K562 (cell line): Measurements from ENCODE around the gene ASCC2. TPM values are rescaled to one million over a fixed set of nuclear protein-coding genes. Genes with fewer than 3 reads are reported as not detected.
A peak's percentile ranks its signal among the peaks of the same experiment; 100 is the strongest.

Experiments used
- ATAC-seq: fragments of 200-7000 bp; cut with Tn5 transposase; 3 replicates; pipeline ENCODE4 v1.9.1; 2020; ENCODE audit warnings: moderate library complexity
- Bru-seq: library from RNA; stranded (reverse); fragments of 400-500 nt; gene quantifications from one replicate; lab custom pipeline; 2021; lab: Mats Ljungman, UMichigan
- BruChase-seq, 2 experiments: library from RNA; stranded (reverse); fragments of 400-500 nt; gene quantifications; one replicate each; lab custom pipeline; 2021; lab: Mats Ljungman, UMichigan
- BruUV-seq: library from RNA; stranded (reverse); fragments of 400-500 nt; replicated peaks from 2 replicates; lab custom pipeline; 2021; lab: Mats Ljungman, UMichigan
- CTCF ChIA-PET: fragments of 300-600 bp; formaldehyde crosslinking; extraction: SDS; loops from one replicate; lab custom pipeline; 2021; ENCODE audit warnings: low intra/inter-chr PET ratio; lab: Yijun Ruan, JAX
- POLR2A ChIA-PET: fragments of 300-600, 350-650 bp; sonication (Branson Sonifier 250); formaldehyde crosslinking; extraction: SDS; loops from one replicate; lab custom pipeline; 2021; ENCODE audit warnings: antibody characterized with exemption, inconsistent platforms; lab: Yijun Ruan, JAX
- DNase-seq, 4 experiments: peaks; one replicate each; pipeline versions ENCODE4 v3.0.0 to v3.0.0-alpha.2; 2011 to 2018; ENCODE audit warnings: low spot score in 3 of 4, mixed read lengths in 3 of 4; ENCODE audit errors: extremely low read depth in 1 of 4
- FAIRE-seq: peaks from 2 replicates; lab custom pipeline; 2011; peaks lifted over from hg19 to GRCh38; lab: Jason Lieb, UNC
- H2AFZ ChIP-seq: 2 replicates; pipeline ENCODE4 v1.6.0; 2011; ENCODE audit warnings: low read depth, low read length, control low read depth, inconsistent platforms
- H3K27ac ChIP-seq: fragments of 200-600 bp; 3 replicates; pipeline ENCODE4 v1.8.0; 2011; ENCODE audit warnings: low read depth, mild to moderate bottlenecking, control low read depth, inconsistent platforms, low read length, moderate library complexity, mixed read lengths; ENCODE audit errors: extremely low read depth
- H3K27me3 ChIP-seq, 2 experiments: fragments of 300-600 bp in 1 of 2; 2 replicates in 1 of 2; 3 replicates in 1 of 2; pipeline versions ENCODE4 v1.6.0 to v1.8.0; 2011; ENCODE audit warnings: inconsistent platforms in 2 of 2, low read length in 2 of 2, mild to moderate bottlenecking in 1 of 2, mixed read lengths in 1 of 2, moderate library complexity in 1 of 2; ENCODE audit not compliant: control insufficient read depth in 2 of 2, insufficient read depth in 2 of 2
- H3K36me3 ChIP-seq: fragments of 300-600 bp; 3 replicates; pipeline ENCODE4 v1.8.0; 2011; ENCODE audit warnings: mild to moderate bottlenecking, low read length, inconsistent platforms; ENCODE audit not compliant: control insufficient read depth, insufficient read depth
- H3K4me1 ChIP-seq, 2 experiments: fragments of 200-600 bp in 1 of 2; replicated peaks in 1 of 2; 2 replicates in 1 of 2; 3 replicates in 1 of 2; pipeline versions ENCODE4 v1.5.1 to v1.8.0; 2011; ENCODE audit warnings: inconsistent platforms in 2 of 2, low read length in 2 of 2, mild to moderate bottlenecking in 1 of 2, mixed read lengths in 1 of 2, moderate library complexity in 1 of 2; ENCODE audit not compliant: control insufficient read depth in 2 of 2, insufficient read depth in 2 of 2
- H3K4me2 ChIP-seq: 2 replicates; pipeline ENCODE4 v1.6.1; 2011; ENCODE audit warnings: low read length, control low read depth, inconsistent platforms, mixed read lengths; ENCODE audit not compliant: insufficient read depth
- H3K4me3 ChIP-seq: fragments of 200-600 bp; sonication (generic), shearing (Covaris generic); 2 replicates; pipeline ENCODE4 v1.5.1; 2016; ENCODE audit warnings: control low read depth, inconsistent platforms
- H3K79me2 ChIP-seq: fragments of 200-600 bp; 3 replicates; pipeline ENCODE4 v1.8.0; 2011; ENCODE audit warnings: low read length, inconsistent platforms; ENCODE audit not compliant: control insufficient read depth, insufficient read depth
- H3K9ac ChIP-seq, 2 experiments: 2 replicates each; pipeline versions ENCODE4 v1.6.0 to v1.6.1; 2011; ENCODE audit warnings: low read depth in 2 of 2, low read length in 2 of 2, control low read depth in 1 of 2, inconsistent platforms in 1 of 2, mild to moderate bottlenecking in 1 of 2, mixed read lengths in 1 of 2; ENCODE audit not compliant: insufficient read depth in 1 of 2
- H3K9me1 ChIP-seq: one replicate; pipeline ENCODE4 v1.6.0; 2011; ENCODE audit warnings: inconsistent platforms, mild to moderate bottlenecking, low read length, moderate library complexity; ENCODE audit not compliant: control insufficient read depth, insufficient read depth
- H3K9me3 ChIP-seq: replicated peaks from 2 replicates; pipeline ENCODE4 v1.5.1; 2011; ENCODE audit warnings: low read depth, low read length, inconsistent platforms; ENCODE audit not compliant: control insufficient read depth, insufficient read depth
- H4K20me1 ChIP-seq: replicated peaks from 2 replicates; pipeline ENCODE4 v1.6.1; 2011; ENCODE audit warnings: low read length, inconsistent platforms, mixed read lengths; ENCODE audit not compliant: control insufficient read depth, insufficient read depth
- GABPB1 ChIP-seq: sonication (generic); formaldehyde crosslinking; IDR thresholded peaks from 2 replicates; pipeline ENCODE4 v1.8.0; 2022; ENCODE audit warnings: mild to moderate bottlenecking, missing genetic modification reagents
- NCOA6 ChIP-seq: fragments of 450-650 bp; IDR thresholded peaks from 2 replicates; pipeline ENCODE4 v1.6.1; 2017; ENCODE audit warnings: mild to moderate bottlenecking
- NR1H2 ChIP-seq: sonication (generic); formaldehyde crosslinking; IDR thresholded peaks from 2 replicates; pipeline ENCODE4 v1.4.0; 2020; ENCODE audit warnings: mild to moderate bottlenecking, missing genetic modification reagents
- SIRT6 ChIP-seq: IDR thresholded peaks from one replicate; pipeline ENCODE4 v1.6.1; 2012; ENCODE audit warnings: low read depth, mild to moderate bottlenecking, control low read depth, inconsistent platforms, low read length, moderate library complexity
- ZFX ChIP-seq: sonication (generic); formaldehyde crosslinking; IDR thresholded peaks from 2 replicates; pipeline ENCODE4 v1.8.0; 2022; ENCODE audit warnings: mild to moderate bottlenecking, missing genetic modification reagents, moderate library complexity
- ZNF41 ChIP-seq: fragments of 250-450 bp; sonication (Bioruptor Pico); conservative IDR thresholded peaks from 2 replicates; pipeline ENCODE4 v1.4.0; 2020; ENCODE audit warnings: mild to moderate bottlenecking
- WGBS: fragments of 100-300 bp; shearing (Covaris generic); methylation state at CpG from one replicate; pipeline ENCODE4 v1.1.6; 2016; ENCODE audit warnings: low coverage, mixed read lengths; ENCODE audit not compliant: insufficient coverage; ENCODE audit errors: missing lambda C conversion rate; 5-methylcytosine and 5-hydroxymethylcytosine counted together
- in situ Hi-C: fragments of 300-500 bp; cut with MboI; formaldehyde crosslinking; loops from 4 replicates; pipeline ENCODE4 v1.15.0; 2018; ENCODE audit warnings: inconsistent platforms, mixed read lengths
- intact Hi-C: fragments of 100-400 bp; cut with micrococcal nuclease; formaldehyde crosslinking; loops from 2 replicates; pipeline ENCODE4 v1.14.2; 2022
- long read RNA-seq, 3 experiments: library from polyadenylated mRNA in 2 of 3; library from RNA in 1 of 3; unstranded in 2 of 3; stranded (forward) in 1 of 3; transcript quantifications; one replicate each; pipeline ENCODE4 v2.0.0, GENCODE V29; 2019 to 2022
- polyA minus RNA-seq, 3 experiments: library from RNA; depleted of rRNA, polyadenylated mRNA; stranded (reverse); fragments of >200 nt; gene quantifications; 2 replicates each; pipeline ENCODE4 v1.2.3, GENCODE V29; 2011
- polyA plus RNA-seq, 8 experiments: library from polyadenylated mRNA; depleted of rRNA in 4 of 8; stranded (reverse) in 5 of 8; unstranded in 3 of 8; fragments of >200 nt; fragmentation: Nextera tagmentation in 2 of 8; fragmentation: Illumina TruSeq in 1 of 8; extraction: Ambion mirVana in 2 of 8; extraction: Trizol in 1 of 8; gene quantifications; 2 replicates each; pipeline versions ENCODE4 v1.2.1 to v1.2.3, GENCODE V29; 2011 to 2014; ENCODE audit warnings: inconsistent platforms in 1 of 8, missing spikeins in 1 of 8
- total RNA-seq, 7 experiments: library from RNA; depleted of rRNA in 6 of 7; stranded (reverse); fragments of >200 nt in 6 of 7; fragmentation: Illumina TruSeq in 2 of 7; extraction: Trizol in 2 of 7; gene quantifications; 2 replicates each; pipeline versions ENCODE4 v1.2.1 to v1.2.3, GENCODE V29; 2011 to 2021; ENCODE audit warnings: low replicate concordance in 1 of 7
- TF ChIP-seq, protein P1 (sequence below): fragments of 450-650 bp; IDR thresholded peaks from 2 replicates; pipeline ENCODE4 v1.6.1; 2016; ENCODE audit warnings: borderline replicate concordance
- TF ChIP-seq, protein P2 (sequence below): conservative IDR thresholded peaks from 2 replicates; pipeline ENCODE4 v1.6.1; 2011; ENCODE audit warnings: low read depth, mild to moderate bottlenecking, low read length; ENCODE audit not compliant: control insufficient read depth

Gene ASCC2, protein sequence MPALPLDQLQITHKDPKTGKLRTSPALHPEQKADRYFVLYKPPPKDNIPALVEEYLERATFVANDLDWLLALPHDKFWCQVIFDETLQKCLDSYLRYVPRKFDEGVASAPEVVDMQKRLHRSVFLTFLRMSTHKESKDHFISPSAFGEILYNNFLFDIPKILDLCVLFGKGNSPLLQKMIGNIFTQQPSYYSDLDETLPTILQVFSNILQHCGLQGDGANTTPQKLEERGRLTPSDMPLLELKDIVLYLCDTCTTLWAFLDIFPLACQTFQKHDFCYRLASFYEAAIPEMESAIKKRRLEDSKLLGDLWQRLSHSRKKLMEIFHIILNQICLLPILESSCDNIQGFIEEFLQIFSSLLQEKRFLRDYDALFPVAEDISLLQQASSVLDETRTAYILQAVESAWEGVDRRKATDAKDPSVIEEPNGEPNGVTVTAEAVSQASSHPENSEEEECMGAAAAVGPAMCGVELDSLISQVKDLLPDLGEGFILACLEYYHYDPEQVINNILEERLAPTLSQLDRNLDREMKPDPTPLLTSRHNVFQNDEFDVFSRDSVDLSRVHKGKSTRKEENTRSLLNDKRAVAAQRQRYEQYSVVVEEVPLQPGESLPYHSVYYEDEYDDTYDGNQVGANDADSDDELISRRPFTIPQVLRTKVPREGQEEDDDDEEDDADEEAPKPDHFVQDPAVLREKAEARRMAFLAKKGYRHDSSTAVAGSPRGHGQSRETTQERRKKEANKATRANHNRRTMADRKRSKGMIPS
- 87.8 and 154 TPM in 2 replicates for total RNA-seq (2011; cell fraction: chromatin; rRNA removed; ENCODE audit: low replicate concordance)
- 77.8 and 91.1 TPM in 2 replicates for total RNA-seq (2011; cell fraction: nucleolus; rRNA removed)
- 95.8 and 138 TPM in 2 replicates for total RNA-seq (2011; cell fraction: nucleoplasm; rRNA removed)
- 22.9 and 33.0 TPM in 2 replicates for total RNA-seq (2014; rRNA removed)
- total RNA-seq (2014; rRNA removed; fragmentation: Illumina TruSeq; extraction: Trizol): 20.2 and 20.4 TPM in 2 replicates
- total RNA-seq (2015; rRNA removed; fragmentation: Illumina TruSeq; extraction: Trizol): 26.6 and 27.3 TPM in 2 replicates
- 42.5 and 45.1 TPM in 2 replicates for total RNA-seq (2021)
- polyA plus RNA-seq (2011; rRNA removed): 26.8 and 34.4 TPM in 2 replicates
- polyA plus RNA-seq (2011; cell fraction: cytosol; rRNA removed): 26.4 and 36.5 TPM in 2 replicates
- polyA plus RNA-seq (2011; cell fraction: nucleus; rRNA removed): 47.8 and 75.5 TPM in 2 replicates
- polyA plus RNA-seq (2012): 35.6 and 43.4 TPM in 2 replicates
- polyA plus RNA-seq (2014; fragmentation: Illumina TruSeq; extraction: Trizol): 46.7 and 47.4 TPM in 2 replicates
- 1 to 10 TPM; 4.0 TPM for polyA plus RNA-seq (2014; fragmentation: Nextera tagmentation; extraction: Ambion mirVana)
- 33.8 and 36.2 TPM in 2 replicates for polyA plus RNA-seq (2014; rRNA removed)
- 29.8 and 30.7 TPM in 2 replicates for polyA minus RNA-seq (2011; rRNA and poly(A)+ RNA removed)
- 24.3 and 25.7 TPM in 2 replicates for polyA minus RNA-seq (2011; cell fraction: cytosol; rRNA and poly(A)+ RNA removed)
- polyA minus RNA-seq (2011; cell fraction: nucleus; rRNA and poly(A)+ RNA removed): 22.9 and 27.5 TPM in 2 replicates
- percentile 63 among the genes with signal in this experiment for Bru-seq, nascent RNA
- BruChase-seq, experiment 1, labeled RNA remaining after a 2-hour chase: percentile 65 among the genes with signal in this experiment
- percentile 66 among the genes with signal in this experiment for BruChase-seq, experiment 2, labeled RNA remaining after a 6-hour chase
- long read RNA-seq, experiment 1, transcript ASCC2-202 (21 exons, 2,823 nt): minor isoform, 25 of 267 reads
- long read RNA-seq, experiment 1, transcript ASCC2-201 (20 exons, 2,793 nt): major isoform, 37 of 267 reads
- long read RNA-seq, experiment 1, partial matches to known transcripts: 145 of 267 reads
- long read RNA-seq, experiment 1, other reads (novel, unspliced or antisense): 59 of 267 reads
- long read RNA-seq, experiment 2, transcript ASCC2-201 (20 exons, 2,793 nt): major isoform, 8 of 35 reads
- long read RNA-seq, experiment 2, partial matches to known transcripts: 11 of 35 reads
- long read RNA-seq, experiment 2, other reads (novel, unspliced or antisense): 12 of 35 reads
- long read RNA-seq, experiment 3, partial matches to known transcripts: 8 of 19 reads
- long read RNA-seq, experiment 3, other reads (novel, unspliced or antisense): 5 of 19 reads

DNA sequence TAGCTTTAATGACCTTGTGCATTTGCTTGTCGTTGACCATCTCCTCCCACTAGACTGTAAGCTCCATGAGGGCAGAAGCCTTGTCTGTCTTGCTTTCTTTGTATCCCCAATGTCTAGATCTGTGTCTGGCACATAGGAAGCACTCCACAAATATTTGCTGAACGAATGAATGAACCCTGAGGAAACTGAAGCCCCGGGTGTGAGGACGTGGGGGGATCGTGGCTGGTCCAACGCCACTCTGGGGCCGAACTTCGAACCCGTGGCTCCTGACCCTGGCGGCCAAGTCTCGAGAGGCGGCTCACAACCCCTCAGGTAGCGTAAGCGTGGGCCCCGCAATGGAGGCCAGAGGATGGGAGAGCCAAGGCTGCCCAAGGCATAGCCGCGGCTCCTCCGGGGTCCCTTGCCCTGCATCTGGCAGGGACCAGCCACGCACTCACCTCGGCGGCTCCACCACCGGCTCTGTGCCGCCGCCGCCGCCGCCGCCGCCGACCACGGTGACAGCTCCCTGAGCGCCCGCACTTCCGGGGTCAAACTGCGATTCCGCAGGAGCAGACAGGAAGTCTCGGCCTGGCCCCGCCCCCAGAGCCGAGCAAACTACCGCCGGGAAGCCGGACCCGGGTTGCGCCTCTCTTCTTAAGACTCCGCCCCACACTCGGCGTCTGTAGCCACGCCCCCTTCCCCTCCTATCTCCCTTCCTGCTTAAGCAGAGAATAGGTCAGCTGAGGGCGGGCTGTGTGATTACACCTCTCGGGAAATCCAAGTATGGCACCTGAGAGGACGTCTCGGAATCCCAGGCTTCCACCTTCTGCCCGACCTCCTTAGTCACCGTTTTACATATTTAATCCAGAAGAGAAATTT, at the start of gene ASCC2:
Gene ASCC2 (minus strand): TSS at position 534 of the 858 bp plus-strand sequence. CDS start 5,949 bp downstream, outside the sequence.
- peak within 1 kb of the TSS; percentile 84 for H3K27ac ChIP-seq
- no peaks in the 10 kb centered on the region; the same call in 1 of the 2 replicates for H3K9me3 ChIP-seq
- in situ Hi-C loops: no loop called here
- peaks cover 17% of the 10 kb centered on the region for H3K79me2 ChIP-seq
- intact Hi-C loops: loop anchor here (1.0 kb wide), 1 partner anchor 17 kb away; no protein-coding TSS in a partner anchor
- peak within 1 kb of the TSS; percentile 93 for H3K4me3 ChIP-seq
- FAIRE-seq (peak; percentile 94), ATAC-seq (peak; percentile 98), DNase-seq (peak; percentile 94 to 97 (median 96))
- peaks cover 10 to 18% of the 10 kb centered on the region in 2 experiments; a peak in 4 of 5 replicates for H3K4me1 ChIP-seq
- H3K36me3 ChIP-seq: peaks cover 18% of the 10 kb centered on the region
- 1% methylated on average over 22 of the region's 54 CpGs for WGBS
- CTCF ChIA-PET: no interaction called here
- POLR2A ChIA-PET: interaction anchor here (0.6 to 1.3 kb wide), 9 partner anchors 8 to 994 kb away, joined by 3 to 5 read pairs (median 3); no protein-coding TSS in a partner anchor
- peak within 1 kb of the TSS; percentile 95 for H2AFZ ChIP-seq
- H3K9ac ChIP-seq: peak within 1 kb of the TSS; percentile 80 to 89
- BruUV-seq: TSS peak; percentile 63
- no peaks in the 10 kb centered on the region for H4K20me1 ChIP-seq
- peak within 1 kb of the TSS; percentile 95 for H3K4me2 ChIP-seq
- H3K9me1 ChIP-seq: no peaks in the 10 kb centered on the region
- no peaks in the 10 kb centered on the region for H3K27me3 ChIP-seq
- TF ChIP-seq, protein P1, sequence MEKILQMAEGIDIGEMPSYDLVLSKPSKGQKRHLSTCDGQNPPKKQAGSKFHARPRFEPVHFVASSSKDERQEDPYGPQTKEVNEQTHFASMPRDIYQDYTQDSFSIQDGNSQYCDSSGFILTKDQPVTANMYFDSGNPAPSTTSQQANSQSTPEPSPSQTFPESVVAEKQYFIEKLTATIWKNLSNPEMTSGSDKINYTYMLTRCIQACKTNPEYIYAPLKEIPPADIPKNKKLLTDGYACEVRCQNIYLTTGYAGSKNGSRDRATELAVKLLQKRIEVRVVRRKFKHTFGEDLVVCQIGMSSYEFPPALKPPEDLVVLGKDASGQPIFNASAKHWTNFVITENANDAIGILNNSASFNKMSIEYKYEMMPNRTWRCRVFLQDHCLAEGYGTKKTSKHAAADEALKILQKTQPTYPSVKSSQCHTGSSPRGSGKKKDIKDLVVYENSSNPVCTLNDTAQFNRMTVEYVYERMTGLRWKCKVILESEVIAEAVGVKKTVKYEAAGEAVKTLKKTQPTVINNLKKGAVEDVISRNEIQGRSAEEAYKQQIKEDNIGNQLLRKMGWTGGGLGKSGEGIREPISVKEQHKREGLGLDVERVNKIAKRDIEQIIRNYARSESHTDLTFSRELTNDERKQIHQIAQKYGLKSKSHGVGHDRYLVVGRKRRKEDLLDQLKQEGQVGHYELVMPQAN: peak; percentile 78; the same call in 1 of the 2 replicates
- peak; percentile 86 for TF ChIP-seq GABPB1 (CRISPR knock-in tag)
- no peak for TF ChIP-seq ZNF41 (CRISPR knock-in tag)
- TF ChIP-seq SIRT6: no peak
- TF ChIP-seq ZFX (CRISPR knock-in tag): peak; percentile 78
- TF ChIP-seq, protein P2, sequence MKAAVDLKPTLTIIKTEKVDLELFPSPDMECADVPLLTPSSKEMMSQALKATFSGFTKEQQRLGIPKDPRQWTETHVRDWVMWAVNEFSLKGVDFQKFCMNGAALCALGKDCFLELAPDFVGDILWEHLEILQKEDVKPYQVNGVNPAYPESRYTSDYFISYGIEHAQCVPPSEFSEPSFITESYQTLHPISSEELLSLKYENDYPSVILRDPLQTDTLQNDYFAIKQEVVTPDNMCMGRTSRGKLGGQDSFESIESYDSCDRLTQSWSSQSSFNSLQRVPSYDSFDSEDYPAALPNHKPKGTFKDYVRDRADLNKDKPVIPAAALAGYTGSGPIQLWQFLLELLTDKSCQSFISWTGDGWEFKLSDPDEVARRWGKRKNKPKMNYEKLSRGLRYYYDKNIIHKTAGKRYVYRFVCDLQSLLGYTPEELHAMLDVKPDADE: peak; percentile 90
- TF ChIP-seq NCOA6: no peak
- peak; percentile 75; the same call in 1 of the 2 replicates for TF ChIP-seq NR1H2 (CRISPR knock-in tag)
